K562 (cell line): Measurements from ENCODE around the gene SLC8A1. TPM values are rescaled to one million over a fixed set of nuclear protein-coding genes. Genes with fewer than 3 reads are reported as not detected.

Experiments used
- ATAC-seq: fragments of 200-7000 bp; cut with Tn5 transposase; 3 replicates; pipeline ENCODE4 v1.9.1; 2020; ENCODE audit warnings: moderate library complexity
- BruUV-seq: library from RNA; stranded (reverse); fragments of 400-500 nt; replicated peaks from 2 replicates; lab custom pipeline; 2021; lab: Mats Ljungman, UMichigan
- CTCF ChIA-PET: fragments of 300-600 bp; formaldehyde crosslinking; extraction: SDS; loops from one replicate; lab custom pipeline; 2021; ENCODE audit warnings: low intra/inter-chr PET ratio; lab: Yijun Ruan, JAX
- POLR2A ChIA-PET: fragments of 300-600, 350-650 bp; sonication (Branson Sonifier 250); formaldehyde crosslinking; extraction: SDS; loops from one replicate; lab custom pipeline; 2021; ENCODE audit warnings: antibody characterized with exemption, inconsistent platforms; lab: Yijun Ruan, JAX
- DNase-seq, 4 experiments: peaks; one replicate each; pipeline versions ENCODE4 v3.0.0 to v3.0.0-alpha.2; 2011 to 2018; ENCODE audit warnings: low spot score in 3 of 4, mixed read lengths in 3 of 4; ENCODE audit errors: extremely low read depth in 1 of 4
- FAIRE-seq: peaks from 2 replicates; lab custom pipeline; 2011; peaks lifted over from hg19 to GRCh38; lab: Jason Lieb, UNC
- H2AFZ ChIP-seq: 2 replicates; pipeline ENCODE4 v1.6.0; 2011; ENCODE audit warnings: low read depth, low read length, control low read depth, inconsistent platforms
- H3K27ac ChIP-seq: fragments of 200-600 bp; 3 replicates; pipeline ENCODE4 v1.8.0; 2011; ENCODE audit warnings: low read depth, mild to moderate bottlenecking, control low read depth, inconsistent platforms, low read length, moderate library complexity, mixed read lengths; ENCODE audit errors: extremely low read depth
- H3K27me3 ChIP-seq, 2 experiments: fragments of 300-600 bp in 1 of 2; 2 replicates in 1 of 2; 3 replicates in 1 of 2; pipeline versions ENCODE4 v1.6.0 to v1.8.0; 2011; ENCODE audit warnings: inconsistent platforms in 2 of 2, low read length in 2 of 2, mild to moderate bottlenecking in 1 of 2, mixed read lengths in 1 of 2, moderate library complexity in 1 of 2; ENCODE audit not compliant: control insufficient read depth in 2 of 2, insufficient read depth in 2 of 2
- H3K36me3 ChIP-seq: fragments of 300-600 bp; 3 replicates; pipeline ENCODE4 v1.8.0; 2011; ENCODE audit warnings: mild to moderate bottlenecking, low read length, inconsistent platforms; ENCODE audit not compliant: control insufficient read depth, insufficient read depth
- H3K4me1 ChIP-seq, 2 experiments: fragments of 200-600 bp in 1 of 2; replicated peaks in 1 of 2; 2 replicates in 1 of 2; 3 replicates in 1 of 2; pipeline versions ENCODE4 v1.5.1 to v1.8.0; 2011; ENCODE audit warnings: inconsistent platforms in 2 of 2, low read length in 2 of 2, mild to moderate bottlenecking in 1 of 2, mixed read lengths in 1 of 2, moderate library complexity in 1 of 2; ENCODE audit not compliant: control insufficient read depth in 2 of 2, insufficient read depth in 2 of 2
- H3K4me2 ChIP-seq: 2 replicates; pipeline ENCODE4 v1.6.1; 2011; ENCODE audit warnings: low read length, control low read depth, inconsistent platforms, mixed read lengths; ENCODE audit not compliant: insufficient read depth
- H3K4me3 ChIP-seq: fragments of 200-600 bp; sonication (generic), shearing (Covaris generic); 2 replicates; pipeline ENCODE4 v1.5.1; 2016; ENCODE audit warnings: control low read depth, inconsistent platforms
- H3K79me2 ChIP-seq: fragments of 200-600 bp; 3 replicates; pipeline ENCODE4 v1.8.0; 2011; ENCODE audit warnings: low read length, inconsistent platforms; ENCODE audit not compliant: control insufficient read depth, insufficient read depth
- H3K9ac ChIP-seq, 2 experiments: 2 replicates each; pipeline versions ENCODE4 v1.6.0 to v1.6.1; 2011; ENCODE audit warnings: low read depth in 2 of 2, low read length in 2 of 2, control low read depth in 1 of 2, inconsistent platforms in 1 of 2, mild to moderate bottlenecking in 1 of 2, mixed read lengths in 1 of 2; ENCODE audit not compliant: insufficient read depth in 1 of 2
- H3K9me1 ChIP-seq: one replicate; pipeline ENCODE4 v1.6.0; 2011; ENCODE audit warnings: inconsistent platforms, mild to moderate bottlenecking, low read length, moderate library complexity; ENCODE audit not compliant: control insufficient read depth, insufficient read depth
- H3K9me3 ChIP-seq: replicated peaks from 2 replicates; pipeline ENCODE4 v1.5.1; 2011; ENCODE audit warnings: low read depth, low read length, inconsistent platforms; ENCODE audit not compliant: control insufficient read depth, insufficient read depth
- H4K20me1 ChIP-seq: replicated peaks from 2 replicates; pipeline ENCODE4 v1.6.1; 2011; ENCODE audit warnings: low read length, inconsistent platforms, mixed read lengths; ENCODE audit not compliant: control insufficient read depth, insufficient read depth
- DNMT1 ChIP-seq: fragments of 450-650 bp; IDR thresholded peaks from 2 replicates; pipeline ENCODE4 v1.6.1; 2016; ENCODE audit warnings: antibody characterized with exemption, mild to moderate bottlenecking
- FOXA1 ChIP-seq: fragments of 450-650 bp; IDR thresholded peaks from 2 replicates; pipeline ENCODE4 v1.6.1; 2016; ENCODE audit warnings: mild to moderate bottlenecking, borderline replicate concordance
- JUN ChIP-seq, 2 experiments: sonication (generic) in 1 of 2; formaldehyde crosslinking in 1 of 2; IDR thresholded peaks; 2 replicates each; pipeline versions ENCODE4 v1.6.1 to v1.8.0; 2012 to 2022; ENCODE audit warnings: borderline replicate concordance in 2 of 2, mild to moderate bottlenecking in 2 of 2, improper control_type of control experiment in 1 of 2, low read depth in 1 of 2, low read length in 1 of 2, missing genetic modification reagents in 1 of 2
- MCM5 ChIP-seq: fragments of 450-650 bp; IDR thresholded peaks from 2 replicates; pipeline ENCODE4 v1.6.1; 2016; ENCODE audit warnings: low read depth
- MCM7 ChIP-seq, 2 experiments: fragments of 450-650 bp; IDR thresholded peaks; 2 replicates each; pipeline ENCODE4 v1.6.1; 2016 to 2018
- NR2F6 ChIP-seq: fragments of 450-650 bp; formaldehyde crosslinking; IDR thresholded peaks from 2 replicates; pipeline ENCODE4 v1.4.0; 2020; ENCODE audit warnings: mild to moderate bottlenecking
- POLR2B ChIP-seq: fragments of 450-650 bp; IDR thresholded peaks from 2 replicates; pipeline ENCODE4 v1.6.1; 2018; ENCODE audit warnings: low read depth; ENCODE audit not compliant: partially characterized antibody
- RAD21 ChIP-seq, 2 experiments: fragments of 250-450 bp in 1 of 2; fragments of 450-650 bp in 1 of 2; sonication (Bioruptor Pico) in 1 of 2; formaldehyde crosslinking in 1 of 2; IDR thresholded peaks in 1 of 2; conservative IDR thresholded peaks in 1 of 2; 2 replicates each; pipeline versions ENCODE4 v1.4.0 to v1.8.0; 2020 to 2022; ENCODE audit warnings: mild to moderate bottlenecking in 2 of 2, moderate library complexity in 1 of 2
- RBM39 ChIP-seq: fragments of 200-400 bp; formaldehyde crosslinking; optimal IDR thresholded peaks from 2 replicates; pipeline ENCODE3; 2018; ENCODE audit warnings: low read depth, low read length
- SMARCC2 ChIP-seq: fragments of 450-650 bp; IDR thresholded peaks from 2 replicates; pipeline ENCODE4 v1.6.1; 2017; ENCODE audit warnings: antibody characterized with exemption, moderate library complexity, mild to moderate bottlenecking, low read depth
- THAP7 ChIP-seq: fragments of 250-450 bp; sonication (Bioruptor Pico); IDR thresholded peaks from 2 replicates; pipeline ENCODE4 v1.5.0; 2021
- TRIM24 ChIP-seq, 2 experiments: fragments of 450-650 bp; IDR thresholded peaks; 2 replicates each; pipeline ENCODE4 v1.6.1; 2016
- WHSC1 ChIP-seq: IDR thresholded peaks from one replicate; pipeline ENCODE4 v1.6.1; 2012; ENCODE audit warnings: low read length, control low read depth, inconsistent platforms
- ZBTB17 ChIP-seq: fragments of 450-650 bp; formaldehyde crosslinking; IDR thresholded peaks from 2 replicates; pipeline ENCODE4 v1.4.0; 2020; ENCODE audit warnings: mild to moderate bottlenecking
- ZNF121 ChIP-seq: sonication (generic); formaldehyde crosslinking; conservative IDR thresholded peaks from 2 replicates; pipeline ENCODE4 v1.8.0; 2022; ENCODE audit warnings: missing genetic modification reagents
- ZNF165 ChIP-seq: fragments of 250-450 bp; sonication (Bioruptor Pico); IDR thresholded peaks from 2 replicates; pipeline ENCODE4 v1.4.0; 2020; ENCODE audit warnings: borderline replicate concordance
- ZNF253 ChIP-seq: fragments of 250-450 bp; sonication (Bioruptor Pico); conservative IDR thresholded peaks from 2 replicates; pipeline ENCODE4 v1.6.1; 2021; ENCODE audit warnings: mild to moderate bottlenecking
- WGBS: fragments of 100-300 bp; shearing (Covaris generic); methylation state at CpG from one replicate; pipeline ENCODE4 v1.1.6; 2016; ENCODE audit warnings: low coverage, mixed read lengths; ENCODE audit not compliant: insufficient coverage; ENCODE audit errors: missing lambda C conversion rate; 5-methylcytosine and 5-hydroxymethylcytosine counted together
- in situ Hi-C: fragments of 300-500 bp; cut with MboI; formaldehyde crosslinking; loops from 4 replicates; pipeline ENCODE4 v1.15.0; 2018; ENCODE audit warnings: inconsistent platforms, mixed read lengths
- intact Hi-C: fragments of 100-400 bp; cut with micrococcal nuclease; formaldehyde crosslinking; loops from 2 replicates; pipeline ENCODE4 v1.14.2; 2022
- polyA plus RNA-seq, 8 experiments: library from polyadenylated mRNA; depleted of rRNA in 4 of 8; stranded (reverse) in 5 of 8; unstranded in 3 of 8; fragments of >200 nt; fragmentation: Nextera tagmentation in 2 of 8; fragmentation: Illumina TruSeq in 1 of 8; extraction: Ambion mirVana in 2 of 8; extraction: Trizol in 1 of 8; gene quantifications; 2 replicates each; pipeline versions ENCODE4 v1.2.1 to v1.2.3, GENCODE V29; 2011 to 2014; ENCODE audit warnings: inconsistent platforms in 1 of 8, missing spikeins in 1 of 8
- total RNA-seq, 7 experiments: library from RNA; depleted of rRNA in 6 of 7; stranded (reverse); fragments of >200 nt in 6 of 7; fragmentation: Illumina TruSeq in 2 of 7; extraction: Trizol in 2 of 7; gene quantifications; 2 replicates each; pipeline versions ENCODE4 v1.2.1 to v1.2.3, GENCODE V29; 2011 to 2021; ENCODE audit warnings: low replicate concordance in 1 of 7
- TF ChIP-seq, protein P1 (sequence below): fragments of 450-650 bp; formaldehyde crosslinking; IDR thresholded peaks from 2 replicates; pipeline ENCODE4 v1.4.0; 2022; ENCODE audit warnings: missing genetic modification characterization

The SLC8A1 gene
- total and polyA plus RNA-seq, 9 of the 15 experiments (the other 6 are each of a cell fraction or from before 2014, with no cell fraction given), result not detected

DNA sequence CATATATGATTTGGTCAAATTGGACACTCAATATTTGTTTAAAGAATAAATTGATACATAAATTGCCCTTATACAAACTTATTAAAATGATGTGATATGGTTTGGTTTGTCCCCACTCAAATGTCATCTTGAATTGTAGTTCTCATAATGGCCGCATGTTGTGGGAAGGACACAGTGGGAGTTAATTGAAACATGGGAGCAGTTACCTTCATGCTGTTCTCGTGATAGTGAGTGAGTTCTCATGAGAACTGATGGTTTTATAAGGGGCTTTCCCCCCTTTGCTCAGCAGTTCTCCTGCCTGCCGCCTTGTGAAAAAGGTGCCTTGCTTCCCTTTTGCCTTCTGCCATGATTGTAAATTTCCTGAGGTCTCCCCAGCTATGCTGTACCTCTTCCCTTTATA, 34.0 kb upstream of the SLC8A1 start:
- in situ Hi-C loops, result no loop called here
- 1% methylated on average over 3 of the region's 3 CpGs for WGBS

DNA sequence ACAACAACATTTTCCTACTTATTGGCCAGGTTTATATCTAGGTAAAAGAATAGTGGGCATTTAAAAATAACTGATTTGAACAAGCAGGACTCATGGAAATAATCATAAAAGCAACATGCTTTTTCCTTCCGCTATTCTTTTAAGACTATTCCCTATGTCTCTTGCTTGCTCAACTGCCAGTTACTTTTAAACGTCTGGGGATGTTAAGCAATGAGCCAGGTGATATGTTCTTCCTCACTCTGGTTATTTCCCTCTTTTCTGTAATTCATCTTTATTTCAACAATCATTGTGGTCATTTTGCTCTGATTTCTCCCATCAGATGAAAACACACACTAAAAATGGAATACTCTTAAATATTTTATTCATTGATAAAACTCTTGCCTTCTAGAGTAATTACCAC, 33.4 kb upstream of the SLC8A1 start:
- Histone ChIP-seq H3K9me3 (no peaks in the 10 kb centered on the region), H3K4me3 (no peak overlapping the region), H3K27me3 (no peaks in the 10 kb centered on the region), H3K36me3 (no peaks in the 10 kb centered on the region), H3K9ac (no peak overlapping the region), H3K4me2 (no peak overlapping the region), H3K27ac (no peak overlapping the region), H3K4me1 (no peaks in the 10 kb centered on the region), H3K79me2 (no peaks in the 10 kb centered on the region), H4K20me1 (no peaks in the 10 kb centered on the region), H2AFZ (no peak overlapping the region), H3K9me1 (no peaks in the 10 kb centered on the region)
- FAIRE-seq (no peak), ATAC-seq (no peak), DNase-seq (no peak)
- in situ Hi-C loops (no loop called here), intact Hi-C loops (no loop called here)
- CTCF ChIA-PET, result no interaction called here
- POLR2A ChIA-PET, result no interaction called here
- 0% methylated on average over 2 of the region's 2 CpGs for WGBS
- BruUV-seq, result no TSS peak
- TF ChIP-seq NR2F6, result no peak
- no peak for TF ChIP-seq SMARCC2
- TF ChIP-seq MCM7 (IDR thresholded peaks at IDR 0.05), result no peak
- no peak for TF ChIP-seq RBM39
- TF ChIP-seq POLR2B, result no peak
- TF ChIP-seq, protein P1, sequence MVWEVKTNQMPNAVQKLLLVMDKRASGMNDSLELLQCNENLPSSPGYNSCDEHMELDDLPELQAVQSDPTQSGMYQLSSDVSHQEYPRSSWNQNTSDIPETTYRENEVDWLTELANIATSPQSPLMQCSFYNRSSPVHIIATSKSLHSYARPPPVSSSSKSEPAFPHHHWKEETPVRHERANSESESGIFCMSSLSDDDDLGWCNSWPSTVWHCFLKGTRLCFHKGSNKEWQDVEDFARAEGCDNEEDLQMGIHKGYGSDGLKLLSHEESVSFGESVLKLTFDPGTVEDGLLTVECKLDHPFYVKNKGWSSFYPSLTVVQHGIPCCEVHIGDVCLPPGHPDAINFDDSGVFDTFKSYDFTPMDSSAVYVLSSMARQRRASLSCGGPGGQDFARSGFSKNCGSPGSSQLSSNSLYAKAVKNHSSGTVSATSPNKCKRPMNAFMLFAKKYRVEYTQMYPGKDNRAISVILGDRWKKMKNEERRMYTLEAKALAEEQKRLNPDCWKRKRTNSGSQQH, result no peak
- no peak for TF ChIP-seq ZBTB17 (CRISPR knock-in tag)
- no peak for TF ChIP-seq FOXA1
- no peak for TF ChIP-seq ZNF121
- TF ChIP-seq ZNF165 (CRISPR knock-in tag), result no peak
- TF ChIP-seq RAD21 (CRISPR knock-in tag; conservative IDR thresholded peaks at IDR 0.05 in 1 of 2, IDR thresholded peaks at IDR 0.05 in 1 of 2), result no peak
- no peak for TF ChIP-seq JUN (IDR thresholded peaks at IDR 0.05; ENCODE audit: borderline replicate concordance, low read depth, low read length)
- TF ChIP-seq JUN (CRISPR knock-in tag; IDR thresholded peaks at IDR 0.05; ENCODE audit: borderline replicate concordance), result no peak
- TF ChIP-seq WHSC1, result no peak

More for the DNA sequence above, 34.0 kb upstream of the SLC8A1 start:
- Histone ChIP-seq H3K9me3 (no peaks in the 10 kb centered on the region), H3K36me3 (no peaks in the 10 kb centered on the region), H3K27ac (no peak overlapping the region), H3K9ac (no peak overlapping the region), H3K9me1 (no peaks in the 10 kb centered on the region), H4K20me1 (no peaks in the 10 kb centered on the region), H2AFZ (no peak overlapping the region), H3K79me2 (no peaks in the 10 kb centered on the region), H3K4me1 (no peaks in the 10 kb centered on the region), H3K27me3 (no peaks in the 10 kb centered on the region), H3K4me2 (no peak overlapping the region), H3K4me3 (no peak overlapping the region)
- no peak for ATAC-seq
- CTCF ChIA-PET, result no interaction called here
- POLR2A ChIA-PET, result no interaction called here
- no peak for FAIRE-seq
- no peak for DNase-seq
- BruUV-seq, result no TSS peak
- intact Hi-C loops, result no loop called here
- no peak for TF ChIP-seq ZNF253
- TF ChIP-seq DNMT1, result no peak
- TF ChIP-seq THAP7 (CRISPR knock-in tag), result no peak
- TF ChIP-seq TRIM24 (IDR thresholded peaks at IDR 0.05), result no peak
- TF ChIP-seq MCM5, result no peak
